A549 (cell line): ENCODE results near the gene ANKZF1. TPM values are rescaled to one million over a fixed set of nuclear protein-coding genes. Genes with fewer than 3 reads are reported as not detected.
A peak's percentile ranks its signal among the peaks of the same experiment; 100 is the strongest.

Experiments used
- ATAC-seq, 2 experiments: fragments of 200-7000 bp in 1 of 2; fragments of >200 bp in 1 of 2; cut with Nextera tagmentation in 1 of 2; cut with Tn5 transposase in 1 of 2; 3 replicates each; pipeline versions ENCODE4 v1.8.0 to v1.9.1; 2018 to 2020; ENCODE audit warnings: mild to moderate bottlenecking in 1 of 2, moderate library complexity in 1 of 2
- CTCF ChIA-PET: fragments of 300-600 bp; sonication (Branson Sonifier 250); formaldehyde crosslinking; extraction: SDS; loops from one replicate; lab custom pipeline; 2021; ENCODE audit warnings: antibody characterized with exemption, inconsistent platforms; lab: Yijun Ruan, JAX
- POLR2A ChIA-PET: fragments of 350-600 bp; formaldehyde crosslinking; extraction: SDS; loops from one replicate; lab custom pipeline; 2021; ENCODE audit warnings: antibody characterized with exemption, inconsistent platforms; lab: Yijun Ruan, JAX
- DNase-seq, 2 experiments: peaks; one replicate each; pipeline versions ENCODE4 v3.0.0 to v3.0.0-alpha.2; 2011 to 2016; ENCODE audit warnings: low read depth in 1 of 2, low spot score in 1 of 2
- FAIRE-seq: peaks from 2 replicates; lab custom pipeline; 2011; peaks lifted over from hg19 to GRCh38; lab: Jason Lieb, UNC
- H3K27ac ChIP-seq, 2 experiments: fragments of >200 bp; sonication (Bioruptor Twin); formaldehyde crosslinking; 3 replicates each; pipeline ENCODE4 v1.5.1; 2016 to 2017
- H3K4me1 ChIP-seq: fragments of >200 bp; sonication (Bioruptor Twin); formaldehyde crosslinking; 3 replicates; pipeline ENCODE4 v1.6.1; 2016
- H3K4me2 ChIP-seq: fragments of >200 bp; sonication (Bioruptor Twin); formaldehyde crosslinking; 3 replicates; pipeline ENCODE4 v1.6.1; 2016
- H3K4me3 ChIP-seq: fragments of >200 bp; sonication (Bioruptor Twin); formaldehyde crosslinking; 3 replicates; pipeline ENCODE4 v1.5.1; 2016
- H3K9me3 ChIP-seq: fragments of >200 bp; sonication (Bioruptor Twin); formaldehyde crosslinking; 3 replicates; pipeline ENCODE4 v1.6.1; 2016
- FOSL2 ChIP-seq, 2 experiments: fragments of 450-650 bp in 1 of 2; fragments of >200 bp in 1 of 2; sonication (Bioruptor Twin) in 1 of 2; formaldehyde crosslinking; IDR thresholded peaks; 2 replicates each; pipeline versions ENCODE4 v1.5.0 to v1.6.1; 2016 to 2020; ENCODE audit warnings: mild to moderate bottlenecking in 1 of 2, moderate library complexity in 1 of 2
- HOXB5 ChIP-seq: fragments of 250-450 bp; sonication (Bioruptor Pico); IDR thresholded peaks from 2 replicates; pipeline ENCODE4 v1.5.0; 2020; ENCODE audit warnings: mild to moderate bottlenecking, moderate library complexity
- JUN ChIP-seq, 2 experiments: fragments of >200 bp; sonication (Bioruptor Twin); formaldehyde crosslinking; IDR thresholded peaks; 2 replicates in 1 of 2; 3 replicates in 1 of 2; pipeline ENCODE4 v1.6.1; 2016 to 2017
- KDM1A ChIP-seq: fragments of 200-600 bp; sonication (generic); IDR thresholded peaks from 2 replicates; pipeline ENCODE4 v1.6.1; 2016; ENCODE audit warnings: low read depth, mild to moderate bottlenecking
- KDM5A ChIP-seq: fragments of 200-600 bp; sonication (generic); IDR thresholded peaks from 2 replicates; pipeline ENCODE4 v1.6.1; 2016; ENCODE audit warnings: antibody characterized with exemption, mild to moderate bottlenecking
- MAFK ChIP-seq: fragments of 450-650 bp; IDR thresholded peaks from 2 replicates; pipeline ENCODE4 v1.6.1; 2014; ENCODE audit not compliant: partially characterized antibody
- MYC ChIP-seq: IDR thresholded peaks from 2 replicates; pipeline ENCODE4 v1.6.1; 2012; ENCODE audit warnings: mild to moderate bottlenecking, inconsistent platforms, low read length, improper control_type of control experiment, borderline replicate concordance
- NFE2L2 ChIP-seq: fragments of 150-350 bp; conservative IDR thresholded peaks from 2 replicates; pipeline ENCODE4 v1.6.1; 2014; ENCODE audit warnings: low read length
- PHF8 ChIP-seq: fragments of 200-600 bp; sonication (generic); IDR thresholded peaks from 2 replicates; pipeline ENCODE4 v1.6.1; 2016; ENCODE audit warnings: low read depth, mild to moderate bottlenecking, antibody characterized with exemption, moderate library complexity, borderline replicate concordance
- POLR2A ChIP-seq: IDR thresholded peaks from 2 replicates; pipeline ENCODE4 v1.6.1; 2012; ENCODE audit warnings: mild to moderate bottlenecking, low read length
- RAD21 ChIP-seq, 2 experiments: fragments of >200 bp in 1 of 2; sonication (Bioruptor Twin) in 1 of 2; formaldehyde crosslinking in 1 of 2; IDR thresholded peaks in 1 of 2; conservative IDR thresholded peaks in 1 of 2; 2 replicates in 1 of 2; 3 replicates in 1 of 2; pipeline ENCODE4 v1.6.1; 2012 to 2018; ENCODE audit warnings: inconsistent platforms in 1 of 2
- RARB ChIP-seq: fragments of 250-450 bp; sonication (Bioruptor Pico); IDR thresholded peaks from 2 replicates; pipeline ENCODE4 v1.8.0; 2021; ENCODE audit warnings: mild to moderate bottlenecking, moderate library complexity
- RFX5 ChIP-seq: fragments of 450-650 bp; IDR thresholded peaks from 2 replicates; pipeline ENCODE4 v1.7.1; 2014; ENCODE audit warnings: antibody characterized with exemption, mild to moderate bottlenecking, moderate library complexity
- SMC3 ChIP-seq: fragments of >200 bp; sonication (Bioruptor Twin); formaldehyde crosslinking; IDR thresholded peaks from 3 replicates; pipeline ENCODE4 v1.6.1; 2018; ENCODE audit warnings: inconsistent platforms
- SREBF2 ChIP-seq: fragments of 450-650 bp; IDR thresholded peaks from 2 replicates; pipeline ENCODE4 v1.6.1; 2014; ENCODE audit warnings: mild to moderate bottlenecking, moderate library complexity
- ZFP36 ChIP-seq: fragments of 450-650 bp; IDR thresholded peaks from 2 replicates; pipeline ENCODE4 v1.6.1; 2014; ENCODE audit warnings: borderline replicate concordance; ENCODE audit not compliant: partially characterized antibody
- WGBS: methylation state at CpG from one replicate; pipeline ENCODE4 v1.1.6; 2017; ENCODE audit errors: missing lambda C conversion rate; 5-methylcytosine and 5-hydroxymethylcytosine counted together
- polyA plus RNA-seq, 4 experiments: library from polyadenylated mRNA; depleted of rRNA in 3 of 4; stranded (reverse); fragments of >200 nt; fragmentation: RNase III in 1 of 4; extraction: RNeasy Plus Mini Kit Qiagen cat#74134 plus additional on column Dnase treatment in 1 of 4; gene quantifications; 2 replicates in 3 of 4; 3 replicates in 1 of 4; pipeline ENCODE4 v1.2.3, GENCODE V29; 2011 to 2017
- TF ChIP-seq, protein P1 (sequence below): fragments of 150-350 bp; IDR thresholded peaks from 2 replicates; pipeline ENCODE4 v1.6.1; 2014; ENCODE audit warnings: low read depth, mild to moderate bottlenecking, low read length
- TF ChIP-seq, protein P2 (sequence below): fragments of >200 bp; sonication (Bioruptor Twin); formaldehyde crosslinking; IDR thresholded peaks from 3 replicates; pipeline ENCODE4 v1.6.1; 2016
- TF ChIP-seq, protein P3 (sequence below): IDR thresholded peaks from 2 replicates; pipeline ENCODE4 v1.6.1; 2012
- TF ChIP-seq, protein P4 (sequence below): fragments of 200-600 bp; sonication (generic); IDR thresholded peaks from 2 replicates; pipeline ENCODE4 v1.6.1; 2016; ENCODE audit warnings: antibody characterized with exemption, mild to moderate bottlenecking, moderate library complexity

ANKZF1 gene
- polyA plus RNA-seq, 2 of the 4 experiments (the other 2 are of a cell fraction): 23.2 to 30.3 TPM

DNA sequence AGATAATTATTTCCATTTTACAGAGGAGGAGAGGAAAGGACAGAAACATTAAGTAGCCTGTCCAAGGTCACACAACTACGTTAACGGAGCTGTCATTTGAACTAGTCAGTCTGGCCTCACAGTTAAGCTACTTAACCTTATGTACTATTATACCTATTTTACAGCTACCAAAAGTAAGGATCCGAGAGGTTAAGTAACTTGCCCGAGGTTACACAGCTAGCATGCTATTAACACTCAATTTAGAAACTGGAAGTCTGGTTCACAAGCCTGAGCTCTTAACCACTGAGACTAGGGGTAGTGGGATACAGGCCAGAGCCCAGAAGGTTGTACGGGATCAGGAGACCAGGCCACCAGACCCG, 15.2 kb downstream of the ANKZF1 start:
- Histone ChIP-seq H3K4me2 (peak overlapping the region; percentile 90), H3K9me3 (no peaks in the 10 kb centered on the region), H3K27ac (peak overlapping the region; percentile 90 to 96)
- FAIRE-seq (no peak), ATAC-seq (no peak), DNase-seq (no peak)
- WGBS: 28% methylated on average over 6 of the region's 6 CpGs
- ChIA-PET CTCF (interaction anchor here (0.9 to 3.4 kb wide), 14 partner anchors 8 to 347 kb away, joined by 3 to 34 read pairs (median 4); partner anchors contain the start of gene DNAJB2), POLR2A (interaction anchor here (0.7 to 1.9 kb wide), 11 partner anchors 9 to 143 kb away, joined by 3 to 14 read pairs (median 6); partner anchors contain the start of genes ABCB6, ANKZF1, ATG9A and DNAJB2)
- no peak for TF ChIP-seq KDM5A
- TF ChIP-seq ZFP36: peak; percentile 60
- TF ChIP-seq, all 56 proteins: peak for 1
- H3K4me3 ChIP-seq: peak overlapping the region; percentile 78
- H3K4me1 ChIP-seq: peaks cover 45% of the 10 kb centered on the region

DNA sequence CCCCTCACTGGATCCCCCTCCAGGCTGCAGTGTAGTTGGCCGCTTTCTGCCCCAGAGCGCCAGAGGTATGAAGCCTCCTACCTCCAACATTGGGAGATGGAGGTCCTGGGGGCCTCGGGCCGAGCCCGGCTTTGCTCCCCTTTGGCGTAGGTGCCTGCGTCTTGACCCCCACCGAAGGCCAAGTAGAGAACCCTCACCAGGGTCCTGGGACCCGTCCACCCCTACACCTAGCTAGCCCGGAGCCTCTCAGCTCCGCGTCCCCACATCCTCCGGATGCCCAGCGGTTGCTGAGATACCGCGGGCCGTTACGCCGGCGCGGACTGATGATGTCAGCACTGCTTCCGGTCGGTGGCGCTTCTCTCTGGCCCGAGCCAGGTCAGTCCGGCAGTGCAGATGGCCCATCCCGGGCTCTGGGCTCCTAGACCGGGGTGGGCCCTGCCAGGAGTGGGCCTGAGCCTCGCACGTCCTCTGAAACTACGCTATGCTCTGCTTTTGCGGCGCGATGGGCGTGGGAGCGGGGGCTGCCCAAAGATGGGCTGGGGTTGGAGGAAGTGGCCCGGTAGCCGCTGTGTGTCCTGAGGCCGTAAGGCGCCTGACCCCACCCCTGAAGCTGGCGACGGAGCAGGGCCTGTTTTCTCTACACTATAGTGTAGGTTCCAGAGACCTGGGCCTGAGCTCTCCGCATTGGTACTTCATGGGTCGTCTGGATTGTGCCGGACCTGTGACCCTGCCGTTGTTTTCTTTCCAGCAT, 15.7 kb downstream of the ANKZF1 start, which contains the start of the genes GLB1L and STK16:
Gene GLB1L, minus strand, starts transcription at position 297 of the 751 bp plus-strand sequence. CDS start 1,871 bp downstream, outside the sequence.
Gene STK16, plus strand, starts transcription at position 332 of the 751 bp plus-strand sequence. CDS start 521 bp downstream, outside the sequence.
- TF ChIP-seq PHF8 (peak; percentile 81), RAD21 (conservative IDR thresholded peaks at IDR 0.05 in 1 of 2, IDR thresholded peaks at IDR 0.05 in 1 of 2) (no peak; a peak in 1 of 5 replicates), RARB (CRISPR knock-in tag) (no peak), POLR2A (peak; percentile 74), RFX5 (peak; percentile 36; the same call in 1 of the 2 replicates), FOSL2 (IDR thresholded peaks at IDR 0.05) (no peak), FOSL2 (CRISPR knock-in tag; IDR thresholded peaks at IDR 0.05) (no peak), SREBF2 (no peak), MAFK (peak; percentile 81), KDM5A (peak; percentile 75), SMC3 (no peak), HOXB5 (CRISPR knock-in tag) (no peak), MYC (0 out of 2 replicates have a peak, but pooled peaks have one; percentile 27), JUN (IDR thresholded peaks at IDR 0.05) (peak; percentile 23 to 89; a peak in 3 of 5 replicates), KDM1A (no peak), NFE2L2 (no peak)
- TF ChIP-seq, protein P1, sequence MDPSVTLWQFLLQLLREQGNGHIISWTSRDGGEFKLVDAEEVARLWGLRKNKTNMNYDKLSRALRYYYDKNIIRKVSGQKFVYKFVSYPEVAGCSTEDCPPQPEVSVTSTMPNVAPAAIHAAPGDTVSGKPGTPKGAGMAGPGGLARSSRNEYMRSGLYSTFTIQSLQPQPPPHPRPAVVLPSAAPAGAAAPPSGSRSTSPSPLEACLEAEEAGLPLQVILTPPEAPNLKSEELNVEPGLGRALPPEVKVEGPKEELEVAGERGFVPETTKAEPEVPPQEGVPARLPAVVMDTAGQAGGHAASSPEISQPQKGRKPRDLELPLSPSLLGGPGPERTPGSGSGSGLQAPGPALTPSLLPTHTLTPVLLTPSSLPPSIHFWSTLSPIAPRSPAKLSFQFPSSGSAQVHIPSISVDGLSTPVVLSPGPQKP: peak; percentile 71; the same call in 1 of the 2 replicates
- TF ChIP-seq, protein P2, sequence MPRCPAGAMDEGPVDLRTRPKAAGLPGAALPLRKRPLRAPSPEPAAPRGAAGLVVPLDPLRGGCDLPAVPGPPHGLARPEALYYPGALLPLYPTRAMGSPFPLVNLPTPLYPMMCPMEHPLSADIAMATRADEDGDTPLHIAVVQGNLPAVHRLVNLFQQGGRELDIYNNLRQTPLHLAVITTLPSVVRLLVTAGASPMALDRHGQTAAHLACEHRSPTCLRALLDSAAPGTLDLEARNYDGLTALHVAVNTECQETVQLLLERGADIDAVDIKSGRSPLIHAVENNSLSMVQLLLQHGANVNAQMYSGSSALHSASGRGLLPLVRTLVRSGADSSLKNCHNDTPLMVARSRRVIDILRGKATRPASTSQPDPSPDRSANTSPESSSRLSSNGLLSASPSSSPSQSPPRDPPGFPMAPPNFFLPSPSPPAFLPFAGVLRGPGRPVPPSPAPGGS: peak; percentile 73
- TF ChIP-seq, protein P3, sequence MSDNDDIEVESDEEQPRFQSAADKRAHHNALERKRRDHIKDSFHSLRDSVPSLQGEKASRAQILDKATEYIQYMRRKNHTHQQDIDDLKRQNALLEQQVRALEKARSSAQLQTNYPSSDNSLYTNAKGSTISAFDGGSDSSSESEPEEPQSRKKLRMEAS: peak; percentile 67; the same call in 1 of the 2 replicates
- TF ChIP-seq, protein P4, sequence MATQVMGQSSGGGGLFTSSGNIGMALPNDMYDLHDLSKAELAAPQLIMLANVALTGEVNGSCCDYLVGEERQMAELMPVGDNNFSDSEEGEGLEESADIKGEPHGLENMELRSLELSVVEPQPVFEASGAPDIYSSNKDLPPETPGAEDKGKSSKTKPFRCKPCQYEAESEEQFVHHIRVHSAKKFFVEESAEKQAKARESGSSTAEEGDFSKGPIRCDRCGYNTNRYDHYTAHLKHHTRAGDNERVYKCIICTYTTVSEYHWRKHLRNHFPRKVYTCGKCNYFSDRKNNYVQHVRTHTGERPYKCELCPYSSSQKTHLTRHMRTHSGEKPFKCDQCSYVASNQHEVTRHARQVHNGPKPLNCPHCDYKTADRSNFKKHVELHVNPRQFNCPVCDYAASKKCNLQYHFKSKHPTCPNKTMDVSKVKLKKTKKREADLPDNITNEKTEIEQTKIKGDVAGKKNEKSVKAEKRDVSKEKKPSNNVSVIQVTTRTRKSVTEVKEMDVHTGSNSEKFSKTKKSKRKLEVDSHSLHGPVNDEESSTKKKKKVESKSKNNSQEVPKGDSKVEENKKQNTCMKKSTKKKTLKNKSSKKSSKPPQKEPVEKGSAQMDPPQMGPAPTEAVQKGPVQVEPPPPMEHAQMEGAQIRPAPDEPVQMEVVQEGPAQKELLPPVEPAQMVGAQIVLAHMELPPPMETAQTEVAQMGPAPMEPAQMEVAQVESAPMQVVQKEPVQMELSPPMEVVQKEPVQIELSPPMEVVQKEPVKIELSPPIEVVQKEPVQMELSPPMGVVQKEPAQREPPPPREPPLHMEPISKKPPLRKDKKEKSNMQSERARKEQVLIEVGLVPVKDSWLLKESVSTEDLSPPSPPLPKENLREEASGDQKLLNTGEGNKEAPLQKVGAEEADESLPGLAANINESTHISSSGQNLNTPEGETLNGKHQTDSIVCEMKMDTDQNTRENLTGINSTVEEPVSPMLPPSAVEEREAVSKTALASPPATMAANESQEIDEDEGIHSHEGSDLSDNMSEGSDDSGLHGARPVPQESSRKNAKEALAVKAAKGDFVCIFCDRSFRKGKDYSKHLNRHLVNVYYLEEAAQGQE: peak; percentile 23; the same call in 1 of the 2 replicates
- Histone ChIP-seq H3K4me1 (peaks cover 50% of the 10 kb centered on the region), H3K4me2 (peak within 1 kb of the TSS; percentile 90), H3K9me3 (no peaks in the 10 kb centered on the region), H3K27ac (peak within 1 kb of the TSS; percentile 90 to 96), H3K4me3 (peak within 1 kb of the TSS; percentile 78)
- ATAC-seq (peak; percentile 64 to 82), DNase-seq (peak; percentile 94), FAIRE-seq (no peak)
- CTCF ChIA-PET: interaction anchor here (0.9 to 3.4 kb wide), 15 partner anchors 9 to 347 kb away, joined by 3 to 34 read pairs (median 4); partner anchors contain the start of gene DNAJB2
- WGBS: 3% methylated on average over 6 of the region's 46 CpGs
- POLR2A ChIA-PET: interaction anchor here (0.7 to 1.9 kb wide), 10 partner anchors 8 to 142 kb away, joined by 3 to 14 read pairs (median 6); partner anchors contain the start of genes ABCB6, ANKZF1, ATG9A and DNAJB2
